Measurements from ENCODE around the gene CDC73.
A peak's percentile ranks its signal among the peaks of the same experiment; 100 is the strongest.
"Not testable (repeated sequence)": the region's sequence is repeated elsewhere in the genome, so short reads cannot be mapped to it uniquely, and the experiment has no call there.

Gene CDC73

GRCh38 chr1:193184776-193185175 is 62.9 kb downstream of the CDC73 start:
- Mint-ChIP-seq H3K4me3 (peak overlapping the region; percentile 73 to 90 (median 86)), H3K9me3 (no peaks in the 10 kb centered on the region), H3K27ac (peak overlapping the region; percentile 65 to 84 (median 73)), H3K4me1 (peaks cover 54% of the 10 kb centered on the region), H3K27me3 (ENCODE audit: low read depth) (no peaks in the 10 kb centered on the region), H3K36me3 (ENCODE audit: low read depth) (peaks cover 9% of the 10 kb centered on the region)
- TF ChIP-seq CTCF (IDR thresholded peaks at IDR 0.05; ENCODE audit: unreplicated experiment in 3 of 3) = no peak

GRCh38 chr1:193185211-193185610 is 63.4 kb downstream of the CDC73 start:
- TF ChIP-seq CTCF (IDR thresholded peaks at IDR 0.05; ENCODE audit: unreplicated experiment in 3 of 3) = no peak
- H3K27me3 Mint-ChIP-seq (ENCODE audit: low read depth) = no peaks in the 10 kb centered on the region
- no peaks in the 10 kb centered on the region for H3K9me3 Mint-ChIP-seq
- H3K4me3 Mint-ChIP-seq = peak overlapping the region; percentile 73 to 90 (median 86)
- H3K36me3 Mint-ChIP-seq (ENCODE audit: low read depth) = peaks cover 8% of the 10 kb centered on the region
- peaks cover 56% of the 10 kb centered on the region for H3K4me1 Mint-ChIP-seq
- peak overlapping the region; percentile 73 to 84 (median 79) for H3K27ac Mint-ChIP-seq

- Mint-ChIP-seq H3K27ac (peak within 1 kb of the TSS; percentile 73 to 84 (median 79)), H3K9me3 (peaks cover 4% of the 10 kb centered on the region), H3K4me1 (peaks cover 55% of the 10 kb centered on the region), H3K27me3 (ENCODE audit: low read depth) (no peaks in the 10 kb centered on the region), H3K4me3 (peak within 1 kb of the TSS; percentile 73 to 90 (median 86)), H3K36me3 (ENCODE audit: low read depth) (peaks cover 12% of the 10 kb centered on the region)
- no peak for TF ChIP-seq CTCF (IDR thresholded peaks at IDR 0.05; ENCODE audit: unreplicated experiment in 3 of 3)
Measured at GRCh38 chr1:193185901-193186731, 64.3 kb downstream of the CDC73 start, which contains the start of gene B3GALT2. Gene B3GALT2, minus strand, starts transcription at chr1:193186613. Its CDS starts 5,051 bp downstream, at chr1:193181562.

GRCh38 chr1:193187114-193187513 is 65.3 kb downstream of the CDC73 start:
- Mint-ChIP-seq H3K4me3 (peak overlapping the region; percentile 73 to 90 (median 86)), H3K4me1 (peaks cover 45% of the 10 kb centered on the region), H3K27ac (peak overlapping the region; percentile 73 to 84 (median 79)), H3K27me3 (ENCODE audit: low read depth) (no peaks in the 10 kb centered on the region), H3K9me3 (peaks cover 6% of the 10 kb centered on the region), H3K36me3 (ENCODE audit: low read depth) (peaks cover 12% of the 10 kb centered on the region)
- TF ChIP-seq CTCF (IDR thresholded peaks at IDR 0.05; ENCODE audit: unreplicated experiment in 3 of 3) = no peak

- Mint-ChIP-seq H3K36me3 (ENCODE audit: low read depth) (peaks cover 29% of the 10 kb centered on the region), H3K4me1 (peaks cover 40% of the 10 kb centered on the region), H3K9me3 (peaks cover 15% of the 10 kb centered on the region)
- not testable (repeated sequence) for H3K27ac Mint-ChIP-seq; H3K27me3 Mint-ChIP-seq (ENCODE audit: low read depth); H3K4me3 Mint-ChIP-seq
Measured at GRCh38 chr1:193188915-193189314, 67.1 kb downstream of the CDC73 start.

- no peaks in the 10 kb centered on the region for H3K27me3 Mint-ChIP-seq (ENCODE audit: low read depth)
- no peak overlapping the region for H3K4me3 Mint-ChIP-seq
- H3K36me3 Mint-ChIP-seq (ENCODE audit: low read depth) = peaks cover 35% of the 10 kb centered on the region
- no peak for TF ChIP-seq CTCF (IDR thresholded peaks at IDR 0.05; ENCODE audit: unreplicated experiment in 3 of 3)
- H3K9me3 Mint-ChIP-seq = peaks cover 15% of the 10 kb centered on the region
- H3K4me1 Mint-ChIP-seq = peaks cover 40% of the 10 kb centered on the region
- H3K27ac Mint-ChIP-seq = peak overlapping the region; percentile 9 to 76 (median 69)
Measured at GRCh38 chr1:193189442-193190095, 67.7 kb downstream of the CDC73 start.

All from nephron (organoid).